Endothelial cell of umbilical vein (primary cell): ENCODE measurements around the gene LRP10.

Experiments used
- CTCF ChIP-seq, 2 donors: IDR thresholded peaks; 1 replicate in 1 of 2; 2 replicates in 1 of 2; pipeline ENCODE4 v1.5.1; 2011; ENCODE audit warnings: low read length in 2 of 2, mild to moderate bottlenecking in 2 of 2, moderate library complexity in 2 of 2, control low read depth in 1 of 2, inconsistent platforms in 1 of 2, low read depth in 1 of 2; ENCODE audit not compliant: insufficient read depth in 1 of 2; ENCODE audit errors: extremely low read depth in 1 of 2
- EZH2 ChIP-seq: IDR thresholded peaks from 2 replicates; pipeline ENCODE4 v1.6.1; 2012; ENCODE audit warnings: borderline replicate concordance, low read depth, mild to moderate bottlenecking, moderate library complexity, low read length, inconsistent platforms; ENCODE audit not compliant: severe bottlenecking
- JUN ChIP-seq: IDR thresholded peaks from 2 replicates; pipeline ENCODE4 v1.6.1; 2011; ENCODE audit warnings: borderline replicate concordance, low read depth; ENCODE audit not compliant: insufficient read length, insufficient read depth
- MAX ChIP-seq: IDR thresholded peaks from 2 replicates; pipeline ENCODE4 v1.6.1; 2011; ENCODE audit not compliant: insufficient read depth, insufficient read length
- POLR2A ChIP-seq: IDR thresholded peaks from 2 replicates; pipeline ENCODE4 v1.6.1; 2012; ENCODE audit warnings: low read depth, mild to moderate bottlenecking, control low read depth, low read length
- POLR2AphosphoS5 ChIP-seq: IDR thresholded peaks from 2 replicates; pipeline ENCODE4 v1.6.1; 2012; ENCODE audit warnings: low read depth, mild to moderate bottlenecking, control low read depth, low read length, moderate library complexity; ENCODE audit not compliant: insufficient read depth

GRCh38 chr14:22928237-22929103, 56.9 kb downstream of the LRP10 start:
- no peak for TF ChIP-seq CTCF (IDR thresholded peaks at IDR 0.05; ENCODE audit: extremely low read depth in 1 of 2, insufficient read depth in 1 of 2, low read depth in 1 of 2, low read length in 2 of 2)
- TF ChIP-seq EZH2: no peak
- no peak for TF ChIP-seq POLR2A
- no peak for TF ChIP-seq MAX
- TF ChIP-seq JUN: no peak
- TF ChIP-seq POLR2AphosphoS5: no peak
